Measurements from ENCODE around the gene SCARB2. TPM values are rescaled to one million over a fixed set of nuclear protein-coding genes. Genes with fewer than 3 reads are reported as not detected.

SCARB2 gene
- total RNA-seq, 1 experiment from 2014 or later = 37.6 TPM

GRCh38 chr4:76148142-76148865, 65.3 kb downstream of the SCARB2 start, which contains the start of gene NUP54:
Gene NUP54, minus strand, starts transcription at chr4:76148397. Its CDS starts 23 bp downstream, at chr4:76148374.
- H3K9me2 ChIP-seq (ENCODE audit: insufficient read depth) = no peaks in the 10 kb centered on the region
- no peak for TF ChIP-seq CTCF (conservative IDR thresholded peaks at IDR 0.05)
- no peak for TF ChIP-seq EZH2 (IDR thresholded peaks at IDR 0.05; ENCODE audit: low read depth)
- no peaks in the 10 kb centered on the region for H3F3A ChIP-seq (ENCODE audit: insufficient read depth, low read depth)
- H3K9me3 ChIP-seq (ENCODE audit: insufficient read depth, low read depth) = no peaks in the 10 kb centered on the region
- peaks cover 20% of the 10 kb centered on the region for H4K20me1 ChIP-seq (ENCODE audit: insufficient read depth)
- no peaks in the 10 kb centered on the region for H3K27me3 ChIP-seq (ENCODE audit: insufficient read depth, low read depth)
- H3K4me2 ChIP-seq = peak within 1 kb of the TSS; percentile 96
- peak; percentile 84 to 87 for DNase-seq
- peak within 1 kb of the TSS; percentile 94 for H2AFZ ChIP-seq
- CTCF ChIA-PET = interaction anchor here (0.6 kb wide), 1 partner anchor 227 kb away, joined by 3 read pairs; no protein-coding TSS in a partner anchor
- no peaks in the 10 kb centered on the region for H3K36me3 ChIP-seq (ENCODE audit: low read depth)
- H3K4me1 ChIP-seq (replicated peaks; ENCODE audit: insufficient read depth) = peaks cover 20% of the 10 kb centered on the region
- no TSS peak for BruUV-seq (replicated peaks)
- intact Hi-C loops (cut with micrococcal nuclease; ENCODE audit: unreplicated experiment) = no loop called here
- POLR2A ChIA-PET (ENCODE audit: unreplicated experiment) = interaction anchor here (0.5 to 0.8 kb wide), 4 partner anchors 27 to 1753 kb away, joined by 4 to 9 read pairs (median 6); no protein-coding TSS in a partner anchor
- peak within 1 kb of the TSS; percentile 73 for H3K27ac ChIP-seq
- H3K4me3 ChIP-seq = peak within 1 kb of the TSS; percentile 94
- peaks cover 55% of the 10 kb centered on the region for H3K79me2 ChIP-seq (ENCODE audit: low read depth)

DNA sequence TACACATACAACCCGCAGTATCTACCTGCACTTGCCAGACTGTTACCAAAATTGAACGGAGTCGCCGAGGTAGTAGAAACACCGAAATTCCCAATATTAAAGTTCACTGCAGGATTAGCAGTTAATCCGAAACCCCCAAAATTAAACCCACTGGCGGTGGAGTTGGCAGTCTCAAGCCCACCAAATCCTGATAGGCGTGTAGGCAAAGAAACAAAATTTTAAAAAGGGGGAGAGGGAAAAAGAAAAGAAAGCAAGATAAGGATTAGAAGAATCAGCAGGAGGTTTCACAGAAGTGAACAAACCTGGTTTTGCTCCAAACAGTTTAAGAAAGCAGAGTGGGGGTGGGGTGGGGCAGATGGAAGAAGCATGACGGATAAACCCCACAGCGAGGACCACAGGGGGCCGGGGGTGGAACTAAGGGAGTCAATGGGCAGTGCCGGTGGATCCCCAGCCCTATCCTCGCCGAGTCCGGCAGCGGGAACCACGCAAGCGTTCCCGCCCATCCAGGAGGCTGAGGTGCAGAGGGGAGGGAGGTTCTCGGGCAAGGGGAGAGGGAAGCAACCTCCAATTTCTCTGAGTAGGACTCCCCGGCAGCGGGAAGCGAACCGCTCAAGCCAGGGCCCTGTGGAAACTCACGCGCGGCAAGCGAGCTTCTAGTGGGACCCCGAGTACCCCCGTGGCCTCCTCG, 66.0 kb downstream of the SCARB2 start:
- Histone ChIP-seq H3K4me2 (peak overlapping the region; percentile 95), H3K27ac (peak overlapping the region; percentile 73), H3K4me1 (replicated peaks; ENCODE audit: insufficient read depth) (peaks cover 20% of the 10 kb centered on the region), H2AFZ (peak overlapping the region; percentile 94), H3K9me2 (ENCODE audit: insufficient read depth) (no peaks in the 10 kb centered on the region), H3K79me2 (ENCODE audit: low read depth) (peaks cover 60% of the 10 kb centered on the region), H3K27me3 (ENCODE audit: insufficient read depth, low read depth) (no peaks in the 10 kb centered on the region), H3K36me3 (ENCODE audit: low read depth) (no peaks in the 10 kb centered on the region), H4K20me1 (ENCODE audit: insufficient read depth) (peaks cover 20% of the 10 kb centered on the region), H3F3A (ENCODE audit: insufficient read depth, low read depth) (no peaks in the 10 kb centered on the region), H3K9me3 (ENCODE audit: insufficient read depth, low read depth) (no peaks in the 10 kb centered on the region), H3K4me3 (peak overlapping the region; percentile 94)
- TSS peak; percentile 70 for BruUV-seq (replicated peaks)
- intact Hi-C loops (cut with micrococcal nuclease; ENCODE audit: unreplicated experiment) = no loop called here
- DNase-seq = peak; percentile 71 to 73
- POLR2A ChIA-PET (ENCODE audit: unreplicated experiment) = interaction anchor here (0.5 kb wide), 1 partner anchor 29 kb away, joined by 5 read pairs; no protein-coding TSS in a partner anchor
- CTCF ChIA-PET = no interaction called here
- no peak for TF ChIP-seq CTCF (conservative IDR thresholded peaks at IDR 0.05)

GRCh38 chr4:76144546-76144945, 69.1 kb downstream of the SCARB2 start:
- Histone ChIP-seq H3K27me3 (ENCODE audit: insufficient read depth, low read depth) (no peaks in the 10 kb centered on the region), H3K4me3 (no peak overlapping the region), H3F3A (ENCODE audit: insufficient read depth, low read depth) (no peaks in the 10 kb centered on the region), H3K79me2 (ENCODE audit: low read depth) (peaks cover 61% of the 10 kb centered on the region), H3K27ac (no peak overlapping the region), H3K4me1 (replicated peaks; ENCODE audit: insufficient read depth) (peaks cover 20% of the 10 kb centered on the region), H3K9me3 (ENCODE audit: insufficient read depth, low read depth) (no peaks in the 10 kb centered on the region), H3K9me2 (ENCODE audit: insufficient read depth) (no peaks in the 10 kb centered on the region), H3K4me2 (no peak overlapping the region), H4K20me1 (ENCODE audit: insufficient read depth) (peaks cover 20% of the 10 kb centered on the region), H3K36me3 (ENCODE audit: low read depth) (no peaks in the 10 kb centered on the region), H2AFZ (no peak overlapping the region)
- ChIA-PET POLR2A (ENCODE audit: unreplicated experiment) (no interaction called here), CTCF (no interaction called here)
- DNase-seq = no peak
- BruUV-seq (replicated peaks) = no TSS peak
- TF ChIP-seq CTCF (conservative IDR thresholded peaks at IDR 0.05) (no peak), EZH2 (IDR thresholded peaks at IDR 0.05; ENCODE audit: low read depth) (no peak)
- intact Hi-C loops (cut with micrococcal nuclease; ENCODE audit: unreplicated experiment) = no loop called here

All from PC-9 (cell line).